Cardiac fibroblast (primary cell): ENCODE measurements around the gene TSPAN15.
"Not testable (repeated sequence)": the region's sequence is repeated elsewhere in the genome, so short reads cannot be mapped to it uniquely, and the experiment has no call there.

Experiments used
- DNase-seq, 2 donors: peaks; one replicate each; pipeline versions ENCODE4 v3.0.0 to v3.0.0-alpha.2; 2010; ENCODE audit warnings: low read depth in 2 of 2
- H3K4me3 ChIP-seq, 2 donors: replicated peaks in 1 of 2; 1 replicate in 1 of 2; 2 replicates in 1 of 2; pipeline ENCODE4 v1.5.1; 2011; ENCODE audit warnings: low read depth in 2 of 2, low read length in 2 of 2, mild to moderate bottlenecking in 2 of 2, moderate library complexity in 1 of 2
- TF ChIP-seq, protein P1 (sequence below): IDR thresholded peaks from one replicate; pipeline ENCODE4 v1.5.1; 2011; ENCODE audit warnings: low read depth, mild to moderate bottlenecking, low read length, inconsistent platforms

The TSPAN15 gene

GRCh38 chr10:69445041-69445440, 6.2 kb upstream of the TSPAN15 start:
- TF ChIP-seq, protein P1, sequence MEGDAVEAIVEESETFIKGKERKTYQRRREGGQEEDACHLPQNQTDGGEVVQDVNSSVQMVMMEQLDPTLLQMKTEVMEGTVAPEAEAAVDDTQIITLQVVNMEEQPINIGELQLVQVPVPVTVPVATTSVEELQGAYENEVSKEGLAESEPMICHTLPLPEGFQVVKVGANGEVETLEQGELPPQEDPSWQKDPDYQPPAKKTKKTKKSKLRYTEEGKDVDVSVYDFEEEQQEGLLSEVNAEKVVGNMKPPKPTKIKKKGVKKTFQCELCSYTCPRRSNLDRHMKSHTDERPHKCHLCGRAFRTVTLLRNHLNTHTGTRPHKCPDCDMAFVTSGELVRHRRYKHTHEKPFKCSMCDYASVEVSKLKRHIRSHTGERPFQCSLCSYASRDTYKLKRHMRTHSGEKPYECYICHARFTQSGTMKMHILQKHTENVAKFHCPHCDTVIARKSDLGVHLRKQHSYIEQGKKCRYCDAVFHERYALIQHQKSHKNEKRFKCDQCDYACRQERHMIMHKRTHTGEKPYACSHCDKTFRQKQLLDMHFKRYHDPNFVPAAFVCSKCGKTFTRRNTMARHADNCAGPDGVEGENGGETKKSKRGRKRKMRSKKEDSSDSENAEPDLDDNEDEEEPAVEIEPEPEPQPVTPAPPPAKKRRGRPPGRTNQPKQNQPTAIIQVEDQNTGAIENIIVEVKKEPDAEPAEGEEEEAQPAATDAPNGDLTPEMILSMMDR = no peak
- H3K4me3 ChIP-seq = no peak overlapping the region
- DNase-seq = peak in 1 of 2 donors; percentile 40

DNA sequence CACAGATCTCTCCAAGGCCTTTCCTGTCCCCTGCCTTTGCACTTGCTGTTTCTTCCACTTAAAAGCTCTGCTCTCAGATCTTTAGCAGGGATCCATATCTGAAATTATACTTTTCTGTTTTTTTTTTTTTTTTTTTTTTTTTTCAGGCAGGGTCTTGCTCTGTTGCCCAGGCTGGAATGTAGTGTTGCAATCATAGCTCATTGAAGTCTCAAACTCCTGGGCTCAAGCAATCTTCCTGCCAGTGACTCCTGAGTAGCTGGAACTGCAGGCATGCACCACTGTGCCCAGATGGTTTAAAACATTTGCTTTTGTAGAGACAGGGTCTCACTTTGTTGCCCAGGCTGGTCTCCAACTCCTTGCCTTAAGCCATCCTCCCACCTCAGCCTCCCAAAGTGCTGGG, 5.0 kb upstream of the TSPAN15 start:
- H3K4me3 ChIP-seq = no peak overlapping the region
- TF ChIP-seq, protein P1 = no peak
- peak; percentile 36 to 59 for DNase-seq

GRCh38 chr10:69446650-69447151, 4.6 kb upstream of the TSPAN15 start:
- DNase-seq = peak; percentile 70 to 95
- no peak overlapping the region for H3K4me3 ChIP-seq
- TF ChIP-seq, protein P1 = no peak

GRCh38 chr10:69449841-69450240, 1.4 kb upstream of the TSPAN15 start:
- H3K4me3 ChIP-seq = no peak overlapping the region
- DNase-seq = peak; percentile 50 to 58
- TF ChIP-seq, protein P1 = peak; percentile 59

DNA sequence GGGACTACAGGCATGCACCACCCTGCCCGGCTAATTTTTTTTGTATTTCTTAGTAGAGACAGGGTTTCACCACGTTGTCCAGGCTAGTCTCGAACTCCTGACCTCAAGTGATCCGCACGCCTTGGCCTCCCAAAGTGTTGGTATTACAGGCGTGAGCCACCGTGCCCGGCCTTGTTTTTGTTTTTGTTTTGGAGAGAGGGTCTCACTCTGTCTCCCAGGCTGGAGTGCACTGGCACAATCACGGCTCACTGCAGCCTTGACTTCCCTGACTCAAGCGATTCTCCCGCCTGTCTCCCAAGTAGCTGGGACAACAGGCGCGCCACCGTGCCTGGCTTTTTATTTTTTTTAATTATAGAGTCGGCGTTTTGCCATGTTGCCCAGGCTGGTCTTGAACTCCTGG, 870 bp upstream of the TSPAN15 start:
- not testable (repeated sequence) for DNase-seq, H3K4me3 ChIP-seq

DNA sequence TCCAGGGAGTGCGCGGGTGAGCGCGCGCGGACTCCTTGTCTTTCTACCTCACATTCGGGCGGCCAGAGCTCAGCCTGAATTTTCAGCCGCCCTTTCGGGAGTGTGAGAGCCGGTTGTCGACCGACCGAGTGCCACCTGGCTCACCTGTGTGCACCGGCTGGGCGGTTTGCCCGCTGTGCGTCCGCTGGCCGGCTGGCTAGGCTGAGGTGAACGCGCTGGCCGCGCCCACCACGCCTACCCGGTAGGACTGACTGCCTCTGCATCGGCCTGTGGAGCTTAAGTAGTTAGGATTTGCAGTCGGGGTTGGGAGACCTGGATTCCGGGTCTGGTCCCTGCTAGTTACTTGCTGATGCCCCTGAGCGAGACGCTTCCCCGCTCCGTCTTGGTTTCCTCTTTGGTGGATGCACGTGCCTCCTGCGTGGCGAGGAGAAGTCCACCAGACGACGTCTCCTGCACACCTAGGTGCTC, 553 bp downstream of the TSPAN15 start:
- TF ChIP-seq, protein P1 = no peak
- H3K4me3 ChIP-seq = peak overlapping the region; percentile 47 to 57
- DNase-seq = no peak

DNA sequence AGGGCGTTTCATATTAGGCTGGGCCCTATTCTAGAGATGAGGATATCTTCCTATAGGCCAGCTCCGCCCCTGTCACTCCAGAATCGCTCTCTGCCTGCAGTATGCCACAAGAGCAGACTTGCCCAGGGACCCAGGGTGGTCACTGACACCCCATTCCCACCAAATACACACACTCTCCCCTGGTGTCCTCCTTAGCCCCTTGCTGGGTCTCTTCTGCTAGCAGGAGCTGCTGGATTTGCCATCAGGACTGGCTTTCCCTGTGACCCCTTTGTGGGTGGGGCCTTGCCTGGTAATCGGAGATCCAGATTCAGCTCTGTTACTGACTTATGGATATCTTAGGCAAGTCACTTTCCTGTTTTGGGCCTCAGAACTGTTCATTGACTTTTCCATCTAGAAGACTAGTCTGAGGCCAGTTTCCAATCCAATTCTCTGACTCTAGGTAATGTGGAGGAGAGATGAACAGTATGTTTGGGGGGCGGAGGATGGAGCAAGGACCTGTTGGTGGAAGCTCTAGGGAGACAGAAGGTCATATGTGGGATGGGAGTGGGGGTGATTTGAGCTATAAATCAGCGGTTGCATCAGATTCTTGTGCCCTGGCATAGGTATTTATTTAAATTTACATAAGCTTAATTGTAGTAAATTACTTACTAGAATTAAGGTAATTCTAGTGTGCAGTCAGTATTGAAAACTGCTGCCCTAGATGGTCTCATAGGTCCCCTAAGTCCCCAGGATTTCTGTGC, 1.6 kb downstream of the TSPAN15 start:
- no peak for DNase-seq
- TF ChIP-seq, protein P1 = no peak

More for the DNA sequence above, 1.6 kb downstream of the TSPAN15 start:
- no peak overlapping the region for H3K4me3 ChIP-seq
